ENCODE results near the gene MGAT4A. TPM values are rescaled to one million over a fixed set of nuclear protein-coding genes. Genes with fewer than 3 reads are reported as not detected.
"Not testable (repeated sequence)": the region's sequence is repeated elsewhere in the genome, so short reads cannot be mapped to it uniquely, and the experiment has no call there.

Gene MGAT4A
- total RNA-seq, 8 experiments from 2014 or later = 0.87 to 52.7 (median 14.8) TPM

GRCh38 chr2:98685930-98686887, 44.7 kb downstream of the MGAT4A start:
- in situ Hi-C loops (cut with MboI; ENCODE audit: low pct_unique_long_range_greater_than_20kb in 2 of 9, low sequenced_read_pairs in 9 of 9, unreplicated experiment in 9 of 9) = no loop called here
- no peak overlapping the region for H3K27ac ChIP-seq
- no peak for ATAC-seq (replicated peaks in 6 of 8)
- H3K4me3 ChIP-seq = no peak overlapping the region
- WGBS, 10 experiments = 63 to 100% (median 94%) methylated on average over 3 to 13 of the region's 14 CpGs
- peaks cover 3 to 7% of the 10 kb centered on the region in 2 donors for H3K4me1 ChIP-seq (replicated peaks in 1 of 2)

DNA sequence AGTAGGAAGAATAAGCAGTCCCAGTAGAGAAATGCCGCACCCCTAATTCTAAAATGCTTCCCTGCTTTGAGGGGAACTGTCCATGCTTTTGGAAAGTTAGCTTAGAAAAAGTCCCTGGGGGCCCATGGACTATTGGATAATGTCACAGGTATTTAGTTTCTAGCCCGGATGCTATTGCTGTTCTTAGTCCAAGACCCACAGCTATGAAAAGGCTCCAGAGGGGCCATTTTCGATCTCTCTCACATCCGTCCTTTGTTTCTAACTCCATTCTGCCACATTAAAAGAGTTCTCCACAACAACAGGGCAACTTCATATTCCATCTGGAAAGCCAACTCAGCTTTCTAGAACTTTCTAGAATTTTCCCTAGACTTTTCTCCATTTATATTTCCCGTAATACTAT, 47.2 kb downstream of the MGAT4A start:
- H3K27ac ChIP-seq = no peak overlapping the region
- peaks cover 3 to 5% of the 10 kb centered on the region in 2 donors for H3K4me1 ChIP-seq (replicated peaks in 1 of 2)
- H3K4me3 ChIP-seq = no peak overlapping the region
- WGBS, 10 experiments = 56 to 100% (median 92%) methylated on average over 2 to 5 of the region's 5 CpGs
- in situ Hi-C loops (cut with MboI; ENCODE audit: low pct_unique_long_range_greater_than_20kb in 2 of 9, low sequenced_read_pairs in 9 of 9, unreplicated experiment in 9 of 9) = no loop called here
- no peak for ATAC-seq (replicated peaks in 6 of 8)

DNA sequence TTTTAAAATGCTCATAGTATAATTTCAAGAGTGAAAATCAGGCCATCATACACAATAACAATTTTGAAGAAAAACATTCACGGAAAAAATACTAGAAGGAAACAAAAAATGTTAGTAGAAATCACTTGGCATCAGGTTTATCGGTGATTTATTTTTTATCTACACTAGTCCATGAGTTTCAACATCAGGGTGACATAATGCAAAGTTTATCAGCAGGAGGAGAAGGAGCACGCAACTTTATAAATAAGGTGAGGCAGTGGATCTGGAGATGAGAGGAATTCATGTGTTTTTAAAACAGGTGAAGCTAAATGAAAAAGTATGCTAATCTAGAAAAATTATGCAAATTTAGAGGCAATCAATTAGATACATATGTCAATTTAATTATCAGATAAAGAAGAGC, 54.2 kb downstream of the MGAT4A start:
- in situ Hi-C loops (cut with MboI; ENCODE audit: low pct_unique_long_range_greater_than_20kb in 2 of 9, low sequenced_read_pairs in 9 of 9, unreplicated experiment in 9 of 9) = no loop called here
- no peak for ATAC-seq (replicated peaks in 6 of 8)
- Histone ChIP-seq H3K4me1 (replicated peaks in 1 of 2) (no peaks in the 10 kb centered on the region), H3K4me3 (no peak overlapping the region), H3K27ac (no peak overlapping the region)
- WGBS, 10 experiments = 38 to 100% (median 96%) methylated on average over 1 to 3 of the region's 3 CpGs

GRCh38 chr2:98674233-98674964, 56.5 kb downstream of the MGAT4A start:
- H3K4me3 ChIP-seq = no peak overlapping the region
- in situ Hi-C loops (cut with MboI; ENCODE audit: low pct_unique_long_range_greater_than_20kb in 2 of 9, low sequenced_read_pairs in 9 of 9, unreplicated experiment in 9 of 9) = loop anchor here in 6 of 9 experiments (25.0 kb wide), 1 partner anchor 163 kb away; no protein-coding TSS in a partner anchor
- no peak overlapping the region for H3K27ac ChIP-seq
- no peaks in the 10 kb centered on the region for H3K4me1 ChIP-seq (replicated peaks in 1 of 2)
- no peak for ATAC-seq (replicated peaks in 6 of 8)
- WGBS, 10 experiments = 34 to 100% (median 91%) methylated on average over 1 to 3 of the region's 3 CpGs

- H3K4me3 ChIP-seq = no peak overlapping the region
- in situ Hi-C loops (cut with MboI; ENCODE audit: low pct_unique_long_range_greater_than_20kb in 2 of 9, low sequenced_read_pairs in 9 of 9, unreplicated experiment in 9 of 9) = loop anchor here in 6 of 9 experiments (25.0 kb wide), 1 partner anchor 168 kb away; no protein-coding TSS in a partner anchor
- no peaks in the 10 kb centered on the region for H3K4me1 ChIP-seq (replicated peaks in 1 of 2)
- no peak for ATAC-seq (replicated peaks in 6 of 8)
- 0 to 86% (median 65%) methylated on average over 1 of the region's 1 CpG; no CpG with 5 or more reads in 4 of the 10 experiments for WGBS, 10 experiments
- H3K27ac ChIP-seq = no peak overlapping the region
Observed at GRCh38 chr2:98669675-98670074, 61.3 kb downstream of the MGAT4A start.

GRCh38 chr2:98665677-98666076, 65.3 kb downstream of the MGAT4A start:
- no peaks in the 10 kb centered on the region for H3K4me1 ChIP-seq (replicated peaks in 1 of 2)
- no peak for ATAC-seq (replicated peaks in 6 of 8)
- in situ Hi-C loops (cut with MboI; ENCODE audit: low pct_unique_long_range_greater_than_20kb in 2 of 9, low sequenced_read_pairs in 9 of 9, unreplicated experiment in 9 of 9) = loop anchor here in 6 of 9 experiments (25.0 kb wide), 1 partner anchor 172 kb away; no protein-coding TSS in a partner anchor
- 75 to 100% (median 100%) methylated on average over 1 to 3 of the region's 3 CpGs; no CpG with 5 or more reads in 4 of the 10 experiments for WGBS, 10 experiments
- no peak overlapping the region for H3K27ac ChIP-seq
- no peak overlapping the region for H3K4me3 ChIP-seq

GRCh38 chr2:98664323-98664722, 66.6 kb downstream of the MGAT4A start:
- 23 to 100% (median 86%) methylated on average over 1 to 3 of the region's 3 CpGs for WGBS, 10 experiments
- in situ Hi-C loops (cut with MboI; ENCODE audit: low pct_unique_long_range_greater_than_20kb in 2 of 9, low sequenced_read_pairs in 9 of 9, unreplicated experiment in 9 of 9) = loop anchor here in 6 of 9 experiments (25.0 kb wide), 1 partner anchor 173 kb away; no protein-coding TSS in a partner anchor

GRCh38 chr2:98663511-98664090, 67.3 kb downstream of the MGAT4A start:
- in situ Hi-C loops (cut with MboI; ENCODE audit: low pct_unique_long_range_greater_than_20kb in 2 of 9, low sequenced_read_pairs in 9 of 9, unreplicated experiment in 9 of 9) = loop anchor here in 6 of 9 experiments (25.0 kb wide), 1 partner anchor 174 kb away; no protein-coding TSS in a partner anchor
- 51 to 97% (median 89%) methylated on average over 5 to 12 of the region's 12 CpGs for WGBS, 10 experiments
- no peak for ATAC-seq (replicated peaks in 6 of 8)

More at GRCh38 chr2:98664323-98664722, 66.6 kb downstream of the MGAT4A start:
- no peak overlapping the region for H3K27ac ChIP-seq
- no peaks in the 10 kb centered on the region for H3K4me1 ChIP-seq (replicated peaks in 1 of 2)
- peak in 3 of 8 experiments; percentile 63 to 98 (median 73) for ATAC-seq (replicated peaks in 6 of 8)
- no peak overlapping the region for H3K4me3 ChIP-seq

GRCh38 chr2:98659491-98659840, 71.5 kb downstream of the MGAT4A start:
- H3K4me1 ChIP-seq (replicated peaks in 1 of 2); ATAC-seq (replicated peaks in 6 of 8); H3K4me3 ChIP-seq; H3K27ac ChIP-seq: not testable (repeated sequence)
- in situ Hi-C loops (cut with MboI; ENCODE audit: low pct_unique_long_range_greater_than_20kb in 2 of 9, low sequenced_read_pairs in 9 of 9, unreplicated experiment in 9 of 9) = loop anchor here in 6 of 9 experiments (25.0 kb wide), 1 partner anchor 178 kb away; no protein-coding TSS in a partner anchor
- WGBS, 10 experiments = 38 to 100% (median 92%) methylated on average over 1 to 2 of the region's 3 CpGs; no CpG with 5 or more reads in 3 of the 10 experiments

More at GRCh38 chr2:98663511-98664090, 67.3 kb downstream of the MGAT4A start:
- no peaks in the 10 kb centered on the region for H3K4me1 ChIP-seq (replicated peaks in 1 of 2)
- no peak overlapping the region for H3K4me3 ChIP-seq
- no peak overlapping the region for H3K27ac ChIP-seq

GRCh38 chr2:98658816-98659490, 72.0 kb downstream of the MGAT4A start:
- Histone ChIP-seq H3K27ac (no peak overlapping the region), H3K4me3 (no peak overlapping the region), H3K4me1 (replicated peaks in 1 of 2) (no peaks in the 10 kb centered on the region)
- in situ Hi-C loops (cut with MboI; ENCODE audit: low pct_unique_long_range_greater_than_20kb in 2 of 9, low sequenced_read_pairs in 9 of 9, unreplicated experiment in 9 of 9) = loop anchor here in 6 of 9 experiments (25.0 kb wide), 1 partner anchor 178 kb away; no protein-coding TSS in a partner anchor
- 53 to 100% (median 89%) methylated on average over 2 to 4 of the region's 4 CpGs; no CpG with 5 or more reads in 1 of the 10 experiments for WGBS, 10 experiments
- no peak for ATAC-seq (replicated peaks in 6 of 8)

DNA sequence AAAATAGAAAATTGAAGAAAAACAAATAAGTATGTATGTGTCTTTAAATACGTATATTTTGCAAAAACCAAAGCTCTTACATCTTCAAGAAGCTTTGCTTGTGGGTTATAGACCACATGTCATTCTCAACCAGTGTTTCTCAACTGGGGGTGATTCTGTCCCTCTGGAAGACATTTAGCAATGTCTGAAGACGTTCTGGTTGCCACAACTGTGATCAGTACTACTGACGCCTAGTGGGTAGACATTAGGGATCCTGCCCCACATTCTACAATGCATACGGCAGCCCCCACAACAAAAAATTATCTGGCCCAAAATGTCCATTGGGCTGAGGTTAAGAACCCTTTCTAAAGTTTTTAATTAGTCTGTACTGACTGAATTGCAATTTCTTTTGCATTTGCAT, 74.1 kb downstream of the MGAT4A start:
- WGBS, 10 experiments = 42 to 100% (median 82%) methylated on average over 1 to 4 of the region's 4 CpGs; no CpG with 5 or more reads in 1 of the 10 experiments
- ATAC-seq (replicated peaks in 6 of 8) = no peak
- in situ Hi-C loops (cut with MboI; ENCODE audit: low pct_unique_long_range_greater_than_20kb in 2 of 9, low sequenced_read_pairs in 9 of 9, unreplicated experiment in 9 of 9) = loop anchor here in 6 of 9 experiments (25.0 kb wide), 1 partner anchor 181 kb away; no protein-coding TSS in a partner anchor
- H3K27ac ChIP-seq = no peak overlapping the region
- H3K4me1 ChIP-seq (replicated peaks in 1 of 2) = no peaks in the 10 kb centered on the region
- H3K4me3 ChIP-seq = no peak overlapping the region
